B cell (primary cell): Measurements from ENCODE around the gene LSM14B. TPM values are rescaled to one million over a fixed set of nuclear protein-coding genes. Genes with fewer than 3 reads are reported as not detected.

ENCODE experiments used
- ATAC-seq: fragments of 200-7000 bp; cut with Tn5 transposase; one replicate; pipeline ENCODE4 v1.10.0; 2021; ENCODE audit warnings: low read depth, mild to moderate bottlenecking, moderate number of reproducible peaks, moderate library complexity
- CTCF ChIA-PET: fragments of 350-600 bp; sonication (Branson Sonifier 250); formaldehyde crosslinking; loops from one replicate; lab custom pipeline; 2021; ENCODE audit warnings: antibody characterized with exemption, inconsistent platforms; lab: Charles Lee
- POLR2A ChIA-PET: fragments of 350-600 bp; sonication (Branson Sonifier 250); formaldehyde crosslinking; loops from one replicate; lab custom pipeline; 2021; ENCODE audit warnings: antibody characterized with exemption; lab: Charles Lee
- DNase-seq: peaks from one replicate; pipeline ENCODE4 v3.0.0; 2013
- H2AFZ ChIP-seq: 2 replicates; pipeline ENCODE4 v1.6.1; 2012; ENCODE audit warnings: mild to moderate bottlenecking, low read depth, low read length; ENCODE audit not compliant: insufficient read depth, poor library complexity, severe bottlenecking
- H3K27ac ChIP-seq, 2 donors: 1 replicate in 1 of 2; 2 replicates in 1 of 2; pipeline ENCODE4 v1.5.1; 2012 to 2013; ENCODE audit warnings: low read length in 2 of 2, mild to moderate bottlenecking in 2 of 2, moderate library complexity in 1 of 2
- H3K27me3 ChIP-seq, 4 experiments: fragments of 200-600 bp in 1 of 4; sonication (generic) in 1 of 4; replicated peaks in 1 of 4; 1 replicate in 2 of 4; 2 replicates in 2 of 4; pipeline versions ENCODE4 v1.6.1 to v1.7.0; 2013 to 2016; ENCODE audit warnings: low read length in 3 of 4, mild to moderate bottlenecking in 2 of 4, mixed read lengths in 1 of 4, moderate library complexity in 1 of 4; ENCODE audit not compliant: insufficient read depth in 4 of 4, control insufficient read depth in 3 of 4; ENCODE audit errors: control extremely low read depth in 1 of 4
- H3K36me3 ChIP-seq, 2 experiments: replicated peaks in 1 of 2; 1 replicate in 1 of 2; 2 replicates in 1 of 2; pipeline versions ENCODE4 v1.6.1 to v1.7.1; 2013; ENCODE audit warnings: low read length in 1 of 2; ENCODE audit not compliant: insufficient read depth in 2 of 2, control insufficient read depth in 1 of 2; ENCODE audit errors: control extremely low read depth in 1 of 2, extremely low read depth in 1 of 2
- H3K4me1 ChIP-seq, 2 donors: fragments of 200-600 bp in 1 of 2; sonication (generic) in 1 of 2; 1 replicate in 1 of 2; 2 replicates in 1 of 2; pipeline versions ENCODE4 v1.5.1 to v1.6.1; 2013 to 2017; ENCODE audit warnings: low read length in 2 of 2; ENCODE audit not compliant: control insufficient read depth in 2 of 2, insufficient read depth in 2 of 2
- H3K4me2 ChIP-seq: replicated peaks from 2 replicates; pipeline ENCODE3; 2012; ENCODE audit warnings: mild to moderate bottlenecking, low read depth, low read length; ENCODE audit not compliant: poor library complexity, severe bottlenecking
- H3K4me3 ChIP-seq, 5 experiments: fragments of 200-600 bp in 1 of 5; sonication (generic) in 1 of 5; 1 replicate in 3 of 5; 2 replicates in 2 of 5; pipeline versions ENCODE4 v1.5.1 to v1.7.0; 2011 to 2016; ENCODE audit warnings: low read length in 4 of 5, mild to moderate bottlenecking in 4 of 5, low read depth in 2 of 5, control low read depth in 1 of 5, moderate library complexity in 1 of 5; ENCODE audit not compliant: insufficient read depth in 1 of 5; ENCODE audit errors: control extremely low read depth in 1 of 5, extremely low read depth in 1 of 5
- H3K79me2 ChIP-seq: fragments of 200-600 bp; sonication (generic); one replicate; pipeline ENCODE4 v1.6.0; 2016; ENCODE audit warnings: low read length; ENCODE audit not compliant: control insufficient read depth, insufficient read depth
- H3K9ac ChIP-seq: fragments of 200-600 bp; sonication (generic); 2 replicates; pipeline ENCODE4 v1.6.1; 2017; ENCODE audit warnings: mild to moderate bottlenecking, low read length, moderate library complexity
- H3K9me3 ChIP-seq, 3 donors: one replicate each; pipeline versions ENCODE4 v1.6.1 to v1.7.1; 2013; ENCODE audit warnings: low read length in 2 of 3; ENCODE audit not compliant: control insufficient read depth in 2 of 3, insufficient read depth in 1 of 3; ENCODE audit errors: control extremely low read depth in 1 of 3
- H4K20me1 ChIP-seq: 2 replicates; pipeline ENCODE4 v1.6.0; 2012; ENCODE audit warnings: mild to moderate bottlenecking, low read length; ENCODE audit not compliant: insufficient read depth, control insufficient read depth, poor library complexity, severe bottlenecking
- H3K27ac Mint-ChIP-seq: one replicate; pipeline ENCODE4 v1.8.0; 2021; ENCODE audit warnings: mixed read lengths
- H3K27me3 Mint-ChIP-seq: one replicate; pipeline ENCODE4 v1.8.0; 2021; ENCODE audit warnings: mixed read lengths
- H3K4me1 Mint-ChIP-seq: one replicate; pipeline ENCODE4 v1.8.0; 2021; ENCODE audit warnings: mixed read lengths
- H3K4me3 Mint-ChIP-seq: one replicate; pipeline ENCODE4 v1.8.0; 2021; ENCODE audit warnings: mixed read lengths
- H3K9me3 Mint-ChIP-seq: one replicate; pipeline ENCODE4 v1.8.0; 2022; ENCODE audit warnings: mixed read lengths; ENCODE audit not compliant: insufficient read depth
- EZH2 ChIP-seq: IDR thresholded peaks from 2 replicates; pipeline ENCODE4 v1.6.1; 2012; ENCODE audit warnings: borderline replicate concordance, low read depth, mild to moderate bottlenecking, moderate library complexity, low read length; ENCODE audit not compliant: insufficient read depth, poor library complexity, severe bottlenecking
- WGBS: methylation state at CpG from one replicate; pipeline ENCODE4 v1.1.5; 2013; ENCODE audit warnings: missing lambda C conversion rate; ENCODE audit not compliant: insufficient coverage; 5-methylcytosine and 5-hydroxymethylcytosine counted together
- intact Hi-C: fragments of 100-400 bp; cut with micrococcal nuclease; formaldehyde crosslinking; loops from one replicate; pipeline ENCODE4 v1.10.0; 2022
- polyA plus RNA-seq: library from polyadenylated mRNA; depleted of rRNA; stranded (reverse); fragments of >200 nt; gene quantifications from 2 replicates; pipeline ENCODE4 v1.2.3, GENCODE V29; 2012
- total RNA-seq, 2 donors: library from RNA; stranded (reverse); fragments of 120-200 nt in 1 of 2; gene quantifications; 1 replicate in 1 of 2; 2 replicates in 1 of 2; pipeline versions ENCODE4 v1.2.3 to v1.2.4, GENCODE V29; 2013 to 2022
- TF ChIP-seq, protein P1 (sequence below): fragments of 200-600 bp; IDR thresholded peaks from one replicate; pipeline ENCODE4 v1.8.0; 2022; ENCODE audit warnings: antibody characterized with exemption, mild to moderate bottlenecking

The LSM14B gene
- total and polyA plus RNA-seq, 2 donors (not counting 1 experiment from before 2014, with no cell fraction given), result 26.8 to 52.8 TPM

DNA sequence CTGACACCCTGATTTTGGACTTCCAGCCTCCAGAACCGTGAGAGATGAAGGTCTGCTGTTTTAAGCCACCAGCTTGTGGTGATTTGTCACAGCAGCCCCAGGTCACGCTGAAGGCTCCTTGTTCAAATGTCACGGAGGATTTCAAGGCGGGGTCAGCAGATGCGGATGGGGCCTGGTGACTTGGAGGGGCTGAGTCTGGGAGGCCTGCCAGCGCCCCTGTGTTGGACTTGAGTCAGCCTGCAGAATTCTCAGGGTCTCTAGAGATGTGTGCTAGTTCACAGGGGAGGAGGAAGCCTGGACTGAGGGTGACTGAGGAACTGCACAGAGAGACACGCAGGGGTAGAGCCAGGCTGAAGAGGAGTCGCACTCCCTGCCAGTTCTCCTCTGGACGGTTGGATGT lies 37.1 kb upstream of the LSM14B start:
- H2AFZ ChIP-seq, result no peak overlapping the region
- H3K4me1 ChIP-seq, result no peaks in the 10 kb centered on the region
- H3K27me3 ChIP-seq, result peaks cover 0 to 5% (median 1%) of the 10 kb centered on the region in 4 experiments
- H3K4me3 ChIP-seq, result no peak overlapping the region
- H3K4me2 ChIP-seq, result no peak overlapping the region
- H3K27me3 Mint-ChIP-seq, result peaks cover 16% of the 10 kb centered on the region
- ChIA-PET POLR2A (no interaction called here), CTCF (no interaction called here)
- no peaks in the 10 kb centered on the region for H3K4me1 Mint-ChIP-seq
- H3K36me3 ChIP-seq, result no peaks in the 10 kb centered on the region
- 84% methylated on average over 7 of the region's 9 CpGs for WGBS
- TF ChIP-seq, protein P1, sequence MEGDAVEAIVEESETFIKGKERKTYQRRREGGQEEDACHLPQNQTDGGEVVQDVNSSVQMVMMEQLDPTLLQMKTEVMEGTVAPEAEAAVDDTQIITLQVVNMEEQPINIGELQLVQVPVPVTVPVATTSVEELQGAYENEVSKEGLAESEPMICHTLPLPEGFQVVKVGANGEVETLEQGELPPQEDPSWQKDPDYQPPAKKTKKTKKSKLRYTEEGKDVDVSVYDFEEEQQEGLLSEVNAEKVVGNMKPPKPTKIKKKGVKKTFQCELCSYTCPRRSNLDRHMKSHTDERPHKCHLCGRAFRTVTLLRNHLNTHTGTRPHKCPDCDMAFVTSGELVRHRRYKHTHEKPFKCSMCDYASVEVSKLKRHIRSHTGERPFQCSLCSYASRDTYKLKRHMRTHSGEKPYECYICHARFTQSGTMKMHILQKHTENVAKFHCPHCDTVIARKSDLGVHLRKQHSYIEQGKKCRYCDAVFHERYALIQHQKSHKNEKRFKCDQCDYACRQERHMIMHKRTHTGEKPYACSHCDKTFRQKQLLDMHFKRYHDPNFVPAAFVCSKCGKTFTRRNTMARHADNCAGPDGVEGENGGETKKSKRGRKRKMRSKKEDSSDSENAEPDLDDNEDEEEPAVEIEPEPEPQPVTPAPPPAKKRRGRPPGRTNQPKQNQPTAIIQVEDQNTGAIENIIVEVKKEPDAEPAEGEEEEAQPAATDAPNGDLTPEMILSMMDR, result no peak
- no peak for TF ChIP-seq EZH2
- intact Hi-C loops, result no loop called here
- peaks cover 3% of the 10 kb centered on the region for H3K9me3 Mint-ChIP-seq
- ATAC-seq (no peak), DNase-seq (no peak)
- peaks cover 0 to 24% (median 0%) of the 10 kb centered on the region in 3 donors for H3K9me3 ChIP-seq
- H3K27ac Mint-ChIP-seq, result no peak overlapping the region
- H3K27ac ChIP-seq, result no peak overlapping the region
- no peak overlapping the region for H3K4me3 Mint-ChIP-seq
- H3K79me2 ChIP-seq, result no peaks in the 10 kb centered on the region
- no peak overlapping the region for H3K9ac ChIP-seq
- no peaks in the 10 kb centered on the region for H4K20me1 ChIP-seq

DNA sequence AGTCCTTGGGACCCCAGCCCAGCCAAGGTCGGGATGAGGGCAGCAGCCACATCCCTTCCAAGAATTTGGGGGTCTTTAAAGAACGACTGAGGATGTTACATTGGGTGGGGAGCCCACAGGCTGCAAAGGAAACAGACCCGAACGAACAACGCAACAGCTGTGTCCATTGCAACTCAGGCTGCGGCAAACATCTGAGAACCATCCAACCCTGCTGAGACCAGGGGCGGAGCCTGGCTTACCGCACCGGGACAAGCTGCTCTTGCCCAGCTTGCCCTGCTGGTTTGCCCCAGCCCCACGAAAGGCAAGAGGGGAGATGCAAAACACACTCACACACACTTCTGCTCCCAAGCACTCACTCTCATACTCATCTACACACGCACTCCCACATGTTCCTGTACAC lies 35.0 kb upstream of the LSM14B start:
- Mint-ChIP-seq H3K27ac (no peak overlapping the region), H3K9me3 (no peaks in the 10 kb centered on the region), H3K27me3 (peaks cover 14% of the 10 kb centered on the region), H3K4me1 (no peaks in the 10 kb centered on the region), H3K4me3 (no peak overlapping the region)
- H4K20me1 ChIP-seq, result no peaks in the 10 kb centered on the region
- no peak overlapping the region for H3K9ac ChIP-seq
- POLR2A ChIA-PET, result no interaction called here
- CTCF ChIA-PET, result no interaction called here
- no peak overlapping the region for H3K4me2 ChIP-seq
- intact Hi-C loops, result no loop called here
- no peak for DNase-seq
- no peak overlapping the region for H3K27ac ChIP-seq
- no peak overlapping the region for H3K4me3 ChIP-seq
- no peak overlapping the region for H2AFZ ChIP-seq
- no peaks in the 10 kb centered on the region for H3K36me3 ChIP-seq
- no peak for ATAC-seq
- no peaks in the 10 kb centered on the region for H3K79me2 ChIP-seq
- peaks cover 0 to 16% (median 0%) of the 10 kb centered on the region in 3 donors for H3K9me3 ChIP-seq
- WGBS, result 63% methylated on average over 11 of the region's 11 CpGs
- H3K4me1 ChIP-seq, result no peaks in the 10 kb centered on the region
- no peak for TF ChIP-seq EZH2
- TF ChIP-seq, protein P1, result no peak
- H3K27me3 ChIP-seq, result peaks cover 0 to 12% (median 3%) of the 10 kb centered on the region in 4 experiments
